HepG2 (cell line): ENCODE data around the gene ERP44. TPM values are rescaled to one million over a fixed set of nuclear protein-coding genes. Genes with fewer than 3 reads are reported as not detected.

ENCODE experiments used
- polyA plus RNA-seq, 8 experiments: library from polyadenylated mRNA; depleted of rRNA in 3 of 8; stranded (reverse) in 7 of 8; unstranded in 1 of 8; fragments of >200 nt; fragmentation: Illumina TruSeq in 4 of 8; extraction: Trizol in 4 of 8; gene quantifications; 2 replicates each; pipeline versions ENCODE4 v1.2.1 to v1.2.3, GENCODE V29; 2011 to 2016; ENCODE audit warnings: low read depth in 4 of 8, missing spikeins in 1 of 8, mixed read lengths in 1 of 8; ENCODE audit not compliant: insufficient read depth in 1 of 8
- small RNA-seq, 3 experiments: library from RNA; depleted of rRNA; stranded (forward); fragments of <200 nt; gene quantifications; one replicate each; pipeline ENCODE3, GENCODE V24; 2012; ENCODE audit warnings: low read depth in 2 of 3, low replicate concordance in 1 of 3; ENCODE audit not compliant: insufficient read length in 3 of 3, insufficient read depth in 2 of 3
- total RNA-seq, 5 experiments: library from RNA; depleted of rRNA; stranded (reverse); fragments of >200 nt; fragmentation: Illumina TruSeq; extraction: Trizol; gene quantifications; 2 replicates each; pipeline ENCODE4 v1.2.3, GENCODE V29; 2016; ENCODE audit warnings: low read depth in 1 of 5

The ERP44 gene
- total and polyA plus RNA-seq, 2 of the 13 experiments (the other 11 are each of a cell fraction or from before 2014, with no cell fraction given) = 8.9 to 13.8 TPM

Small RNAs within 50 kb of the gene (small RNA-seq; reads per million reads assigned to genes)
- 0 reads per million in 3 experiments for gene RN7SL75P

Other genes starting within 250 kb of the ERP44 start
- gene STX17, start 192.3 kb downstream of the ERP44 start, total RNA-seq (2016; rRNA removed; fragmentation: Illumina TruSeq; extraction: Trizol) = 25.7 and 28.9 TPM in 2 replicates
- gene STX17, start 192.3 kb downstream of the ERP44 start, polyA plus RNA-seq (2011; rRNA removed) = 6.1 and 8.3 TPM in 2 replicates
- gene INVS, start 243 bp upstream of the ERP44 start, total RNA-seq (2016; rRNA removed; fragmentation: Illumina TruSeq; extraction: Trizol) = 16.3 and 17.1 TPM in 2 replicates
- 11.3 and 12.2 TPM in 2 replicates for gene INVS, start 243 bp upstream of the ERP44 start, polyA plus RNA-seq (2011; rRNA removed)